Neural cell (in vitro differentiated cells): Measurements from ENCODE around the gene ARL3.

ENCODE experiments used
- EP300 ChIP-seq: fragments of 450-650 bp; conservative IDR thresholded peaks from 2 replicates; pipeline ENCODE4 v1.6.1; 2014; ENCODE audit warnings: antibody characterized with exemption, mild to moderate bottlenecking, moderate library complexity; ENCODE audit not compliant: poor library complexity, severe bottlenecking
- EZH2 ChIP-seq: fragments of 200-600, 300-800 bp; shearing (Covaris generic), sonication (generic); IDR thresholded peaks from 2 replicates; pipeline ENCODE4 v1.6.1; 2014; ENCODE audit warnings: antibody characterized with exemption, low read length, borderline replicate concordance, mild to moderate bottlenecking; ENCODE audit not compliant: insufficient read depth, poor library complexity, severe bottlenecking
- POLR2AphosphoS5 ChIP-seq: IDR thresholded peaks from 2 replicates; pipeline ENCODE4 v1.6.1; 2012
- RAD21 ChIP-seq: fragments of 450-650 bp; conservative IDR thresholded peaks from 2 replicates; pipeline ENCODE4 v1.6.1; 2014; ENCODE audit warnings: antibody characterized with exemption, mild to moderate bottlenecking, moderate library complexity
- TF ChIP-seq, protein P1 (sequence below): fragments of 450-650 bp; IDR thresholded peaks from 2 replicates; pipeline ENCODE4 v1.5.1; 2014; ENCODE audit warnings: antibody characterized with exemption, mild to moderate bottlenecking, moderate library complexity; ENCODE audit not compliant: poor library complexity, severe bottlenecking
- TF ChIP-seq, protein P2 (sequence below): IDR thresholded peaks from 2 replicates; pipeline ENCODE4 v1.6.1; 2012; ENCODE audit warnings: borderline replicate concordance

DNA sequence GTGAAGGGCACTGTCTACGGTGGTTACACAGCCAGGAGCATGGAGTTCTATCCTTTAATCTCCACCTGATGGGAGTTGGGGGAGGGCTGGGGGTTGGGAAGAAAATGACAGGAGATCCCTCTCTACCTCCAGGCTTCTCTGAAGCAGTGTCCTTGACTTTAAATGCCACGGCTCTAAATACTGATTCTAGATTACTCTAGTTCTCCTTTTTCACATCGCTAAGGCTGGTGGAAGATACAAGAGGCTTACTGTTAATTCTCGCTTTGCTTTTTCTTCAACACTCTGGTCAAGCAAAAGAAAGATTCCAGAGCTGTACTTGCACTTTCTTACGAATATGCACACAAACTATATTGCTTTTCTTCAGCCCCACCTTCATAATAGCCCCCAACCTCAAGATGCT, 30.5 kb downstream of the ARL3 start:
- TF ChIP-seq, protein P1, sequence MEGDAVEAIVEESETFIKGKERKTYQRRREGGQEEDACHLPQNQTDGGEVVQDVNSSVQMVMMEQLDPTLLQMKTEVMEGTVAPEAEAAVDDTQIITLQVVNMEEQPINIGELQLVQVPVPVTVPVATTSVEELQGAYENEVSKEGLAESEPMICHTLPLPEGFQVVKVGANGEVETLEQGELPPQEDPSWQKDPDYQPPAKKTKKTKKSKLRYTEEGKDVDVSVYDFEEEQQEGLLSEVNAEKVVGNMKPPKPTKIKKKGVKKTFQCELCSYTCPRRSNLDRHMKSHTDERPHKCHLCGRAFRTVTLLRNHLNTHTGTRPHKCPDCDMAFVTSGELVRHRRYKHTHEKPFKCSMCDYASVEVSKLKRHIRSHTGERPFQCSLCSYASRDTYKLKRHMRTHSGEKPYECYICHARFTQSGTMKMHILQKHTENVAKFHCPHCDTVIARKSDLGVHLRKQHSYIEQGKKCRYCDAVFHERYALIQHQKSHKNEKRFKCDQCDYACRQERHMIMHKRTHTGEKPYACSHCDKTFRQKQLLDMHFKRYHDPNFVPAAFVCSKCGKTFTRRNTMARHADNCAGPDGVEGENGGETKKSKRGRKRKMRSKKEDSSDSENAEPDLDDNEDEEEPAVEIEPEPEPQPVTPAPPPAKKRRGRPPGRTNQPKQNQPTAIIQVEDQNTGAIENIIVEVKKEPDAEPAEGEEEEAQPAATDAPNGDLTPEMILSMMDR, result no peak
- TF ChIP-seq EP300, result no peak
- TF ChIP-seq RAD21, result no peak
- TF ChIP-seq, protein P2, sequence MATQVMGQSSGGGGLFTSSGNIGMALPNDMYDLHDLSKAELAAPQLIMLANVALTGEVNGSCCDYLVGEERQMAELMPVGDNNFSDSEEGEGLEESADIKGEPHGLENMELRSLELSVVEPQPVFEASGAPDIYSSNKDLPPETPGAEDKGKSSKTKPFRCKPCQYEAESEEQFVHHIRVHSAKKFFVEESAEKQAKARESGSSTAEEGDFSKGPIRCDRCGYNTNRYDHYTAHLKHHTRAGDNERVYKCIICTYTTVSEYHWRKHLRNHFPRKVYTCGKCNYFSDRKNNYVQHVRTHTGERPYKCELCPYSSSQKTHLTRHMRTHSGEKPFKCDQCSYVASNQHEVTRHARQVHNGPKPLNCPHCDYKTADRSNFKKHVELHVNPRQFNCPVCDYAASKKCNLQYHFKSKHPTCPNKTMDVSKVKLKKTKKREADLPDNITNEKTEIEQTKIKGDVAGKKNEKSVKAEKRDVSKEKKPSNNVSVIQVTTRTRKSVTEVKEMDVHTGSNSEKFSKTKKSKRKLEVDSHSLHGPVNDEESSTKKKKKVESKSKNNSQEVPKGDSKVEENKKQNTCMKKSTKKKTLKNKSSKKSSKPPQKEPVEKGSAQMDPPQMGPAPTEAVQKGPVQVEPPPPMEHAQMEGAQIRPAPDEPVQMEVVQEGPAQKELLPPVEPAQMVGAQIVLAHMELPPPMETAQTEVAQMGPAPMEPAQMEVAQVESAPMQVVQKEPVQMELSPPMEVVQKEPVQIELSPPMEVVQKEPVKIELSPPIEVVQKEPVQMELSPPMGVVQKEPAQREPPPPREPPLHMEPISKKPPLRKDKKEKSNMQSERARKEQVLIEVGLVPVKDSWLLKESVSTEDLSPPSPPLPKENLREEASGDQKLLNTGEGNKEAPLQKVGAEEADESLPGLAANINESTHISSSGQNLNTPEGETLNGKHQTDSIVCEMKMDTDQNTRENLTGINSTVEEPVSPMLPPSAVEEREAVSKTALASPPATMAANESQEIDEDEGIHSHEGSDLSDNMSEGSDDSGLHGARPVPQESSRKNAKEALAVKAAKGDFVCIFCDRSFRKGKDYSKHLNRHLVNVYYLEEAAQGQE, result no peak
- TF ChIP-seq EZH2, result no peak
- TF ChIP-seq POLR2AphosphoS5, result no peak
